GM18519 (cell line): ENCODE results near the gene KRTAP4-9.
"Not testable (repeated sequence)": the region's sequence is repeated elsewhere in the genome, so short reads cannot be mapped to it uniquely, and the experiment has no call there.

Experiments
- ATAC-seq: cut with Tn5 transposase; IDR thresholded peaks from one replicate; pipeline ENCODE4 v1.9.1; 2021; ENCODE audit warnings: mild to moderate bottlenecking, moderate library complexity; ENCODE audit not compliant: unreplicated experiment, low FRiP score

KRTAP4-9 gene

GRCh38 chr17:41088760-41089352 lies 16.3 kb upstream of the KRTAP4-9 start:
- not testable (repeated sequence) for ATAC-seq

- ATAC-seq: no peak
Measured at GRCh38 chr17:41096055-41096454, 9.1 kb upstream of the KRTAP4-9 start.

- no peak for ATAC-seq
Measured at GRCh38 chr17:41098042-41098441, 7.1 kb upstream of the KRTAP4-9 start, which contains the start of gene KRTAP4-8. Gene KRTAP4-8 (minus strand): TSS chr17:41098142. CDS start chr17:41098084, 58 bp downstream.

GRCh38 chr17:41098481-41098880 lies 6.7 kb upstream of the KRTAP4-9 start:
- ATAC-seq: no peak

GRCh38 chr17:41099682-41100480 lies 5.3 kb upstream of the KRTAP4-9 start:
- ATAC-seq: not testable (repeated sequence)

DNA sequence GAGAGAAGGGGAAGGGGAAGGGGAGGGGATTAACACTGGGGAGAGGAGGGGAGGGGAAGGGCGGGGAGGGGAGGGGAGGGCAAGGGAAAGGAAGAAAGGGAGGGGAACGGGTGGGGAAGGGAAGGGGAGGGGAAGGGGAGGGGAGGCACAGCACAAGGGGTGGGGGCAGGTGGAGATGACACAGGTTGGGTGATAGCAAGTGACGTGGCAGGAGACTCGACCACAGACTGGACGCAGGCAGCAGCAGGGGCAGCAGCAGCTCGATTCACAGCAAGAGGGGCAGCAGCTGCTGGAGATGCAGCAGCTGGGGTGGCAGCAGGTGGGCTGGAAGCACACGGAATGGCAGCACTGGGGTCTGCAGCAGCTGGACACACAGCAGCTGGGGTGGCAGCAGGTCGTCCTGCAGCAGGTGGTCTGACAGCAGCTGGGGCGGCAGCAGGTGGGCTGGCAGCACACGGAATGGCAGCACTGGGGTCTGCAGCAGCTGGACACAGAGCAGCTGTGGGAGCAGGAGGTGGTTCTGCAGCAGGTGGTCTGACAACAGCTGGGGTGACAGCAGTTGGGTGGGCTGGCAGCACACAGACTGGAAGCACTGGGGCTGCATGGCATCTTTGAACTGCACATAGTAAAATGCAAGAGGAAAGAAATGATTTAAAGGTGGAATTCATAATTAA lies 3.5 kb upstream of the KRTAP4-9 start, which contains the start of gene KRTAP4-16:
Gene KRTAP4-16, minus strand, starts transcription at position 624 of the 674 bp plus-strand sequence. Its CDS starts 0 bp downstream, at position 624.
- no peak for ATAC-seq

DNA sequence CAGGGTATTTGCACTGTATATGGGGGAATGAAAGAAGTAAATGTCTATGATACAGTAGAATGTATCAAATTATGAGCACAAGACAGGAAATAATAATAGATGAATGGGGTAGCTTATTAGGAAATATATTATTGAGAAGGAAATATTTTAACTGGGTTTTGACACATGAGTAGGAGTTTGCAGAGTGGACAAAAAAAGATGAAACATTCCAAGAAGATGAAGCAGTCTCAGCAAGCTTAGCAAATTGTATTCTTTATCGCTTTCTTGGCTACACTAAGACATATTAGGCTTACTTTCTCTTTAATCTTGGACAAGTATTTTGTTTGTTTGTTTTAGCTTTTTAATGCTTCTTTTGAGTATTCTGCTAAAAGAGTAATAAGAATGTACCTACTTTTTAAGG lies 1.3 kb upstream of the KRTAP4-9 start:
- ATAC-seq: no peak

DNA sequence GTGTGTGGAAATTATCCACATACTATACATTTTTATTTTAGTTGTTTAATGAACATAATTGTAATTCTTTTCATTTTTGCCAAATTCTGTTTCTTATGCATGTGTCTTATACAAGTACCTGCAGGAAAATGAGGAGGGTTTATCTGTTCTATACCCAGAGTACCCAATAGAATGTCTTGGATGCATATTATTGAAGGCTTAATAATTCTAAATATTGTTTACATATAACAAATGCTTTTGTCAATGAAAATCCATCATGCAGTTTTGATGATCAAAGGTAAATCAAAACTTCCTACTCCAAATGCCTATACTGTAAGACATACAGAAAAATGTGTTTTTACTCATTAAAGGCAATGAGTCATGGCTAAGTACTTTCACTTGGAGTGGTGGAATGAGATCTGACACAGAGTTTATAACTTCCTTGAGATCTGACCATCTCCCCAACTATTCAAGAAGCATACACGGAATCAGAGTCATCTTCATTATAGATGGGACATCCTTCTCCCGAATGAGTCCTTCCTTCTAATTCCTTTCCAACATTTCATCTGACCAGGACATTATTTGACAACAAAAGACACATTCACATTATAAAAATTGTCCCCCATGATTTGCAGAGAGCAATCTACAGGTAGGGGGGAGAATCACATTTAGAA lies 677 bp upstream of the KRTAP4-9 start:
- ATAC-seq: not testable (repeated sequence)

- no peak for ATAC-seq
Measured at GRCh38 chr17:41107941-41108450, 2.8 kb downstream of the KRTAP4-9 start.

DNA sequence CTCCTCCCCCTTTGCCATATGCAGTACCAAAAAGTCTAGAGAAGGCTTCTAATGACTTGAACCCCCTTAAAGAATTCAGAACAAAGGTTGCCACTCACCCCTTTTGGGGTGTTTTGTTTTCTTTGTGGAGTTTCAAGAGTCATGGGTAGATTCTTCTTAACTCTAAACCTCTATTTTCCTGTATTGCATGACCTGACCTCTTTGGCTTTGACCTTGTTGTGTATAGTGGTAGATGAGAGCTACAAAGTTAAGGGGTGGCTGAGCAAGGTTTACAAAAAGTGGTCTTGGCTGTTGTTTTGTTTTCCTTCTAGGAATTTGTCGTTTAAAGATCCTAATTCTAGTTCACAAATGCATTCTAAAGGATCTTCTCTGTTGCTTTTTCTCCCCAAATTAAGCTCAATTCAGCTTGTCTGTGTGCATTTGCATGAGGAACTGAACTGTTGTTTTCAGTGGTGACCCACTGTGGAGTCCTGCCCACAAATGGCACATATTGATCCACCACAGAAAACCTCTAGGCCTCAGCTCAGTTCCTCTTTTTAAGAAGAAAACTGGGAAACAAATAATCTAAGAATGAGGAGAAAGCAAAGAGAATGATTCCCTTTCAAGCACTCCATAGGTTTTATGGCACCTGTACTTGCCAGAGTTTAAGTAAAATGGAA lies 3.7 kb downstream of the KRTAP4-9 start:
- ATAC-seq: not testable (repeated sequence)

- ATAC-seq: no peak
Measured at GRCh38 chr17:41111151-41111885, 6.1 kb downstream of the KRTAP4-9 start.

DNA sequence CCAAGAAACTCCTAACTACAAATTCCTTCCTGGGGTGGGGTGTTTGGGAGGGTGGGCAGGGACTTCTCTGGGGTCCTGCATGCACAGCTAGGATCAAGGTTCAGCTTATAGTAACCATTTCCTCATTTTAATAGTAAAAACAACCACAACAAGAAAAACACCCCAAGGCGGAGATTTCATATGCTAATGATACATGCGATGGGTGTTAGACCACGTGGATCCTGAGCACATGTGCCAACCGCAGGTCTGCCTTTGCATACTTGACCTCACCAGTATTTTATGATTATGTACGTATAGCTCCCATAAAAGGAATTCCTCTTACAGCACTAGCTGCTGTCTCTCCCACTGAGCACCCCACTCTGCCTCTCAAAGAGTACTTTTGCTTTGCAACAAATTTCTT lies 11.1 kb downstream of the KRTAP4-9 start:
- no peak for ATAC-seq

DNA sequence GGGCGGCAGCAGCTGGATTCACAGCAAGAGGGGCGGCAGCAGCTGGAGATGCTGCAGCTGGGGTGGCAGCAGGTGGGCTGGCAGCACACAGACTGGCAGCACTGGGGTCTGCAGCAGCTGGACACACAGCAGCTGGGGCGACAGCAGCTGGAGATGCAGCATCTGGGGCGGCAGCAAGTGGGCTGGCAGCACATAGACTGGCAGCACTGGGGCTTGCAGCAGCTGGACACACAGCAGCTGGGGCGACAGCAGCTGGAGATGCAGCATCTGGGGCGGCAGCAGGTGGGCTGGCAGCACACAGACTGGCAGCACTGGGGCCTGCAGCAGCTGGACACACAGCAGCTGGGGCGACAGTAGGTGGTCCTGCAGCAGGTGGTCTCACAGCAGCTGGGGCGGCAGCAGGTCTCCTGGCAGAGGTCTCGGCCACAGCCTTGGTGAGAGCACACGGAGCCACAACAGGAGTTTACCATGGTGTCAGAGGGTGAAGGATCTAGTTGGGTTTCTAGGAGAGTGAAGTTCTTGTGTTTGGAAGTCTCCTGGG lies 12.7 kb downstream of the KRTAP4-9 start, which contains the start of gene KRTAP4-11:
Gene KRTAP4-11, minus strand, starts transcription at position 528 of the 541 bp plus-strand sequence. Its CDS starts 58 bp downstream, at position 470.
- not testable (repeated sequence) for ATAC-seq

DNA sequence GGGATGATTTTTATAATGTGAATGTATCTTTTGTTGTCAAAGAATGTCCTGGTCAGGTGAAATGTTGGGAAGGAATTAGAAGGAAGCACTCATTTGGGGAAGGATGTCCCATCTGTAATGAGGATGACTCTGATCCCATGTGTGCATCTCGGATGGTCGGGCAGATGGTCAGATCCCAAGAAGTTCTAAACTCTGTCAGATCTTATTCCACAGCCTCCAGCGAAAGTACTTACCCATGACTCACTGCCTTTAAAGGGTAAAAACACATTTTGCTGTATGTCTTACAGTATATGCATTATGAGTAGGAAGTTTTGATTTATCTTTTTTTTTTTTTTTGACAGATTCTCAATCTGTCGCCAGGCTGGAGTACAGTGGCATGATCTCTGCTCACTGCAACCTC lies 13.5 kb downstream of the KRTAP4-9 start:
- no peak for ATAC-seq

- not testable (repeated sequence) for ATAC-seq
Measured at GRCh38 chr17:41119696-41120690, 14.8 kb downstream of the KRTAP4-9 start.

DNA sequence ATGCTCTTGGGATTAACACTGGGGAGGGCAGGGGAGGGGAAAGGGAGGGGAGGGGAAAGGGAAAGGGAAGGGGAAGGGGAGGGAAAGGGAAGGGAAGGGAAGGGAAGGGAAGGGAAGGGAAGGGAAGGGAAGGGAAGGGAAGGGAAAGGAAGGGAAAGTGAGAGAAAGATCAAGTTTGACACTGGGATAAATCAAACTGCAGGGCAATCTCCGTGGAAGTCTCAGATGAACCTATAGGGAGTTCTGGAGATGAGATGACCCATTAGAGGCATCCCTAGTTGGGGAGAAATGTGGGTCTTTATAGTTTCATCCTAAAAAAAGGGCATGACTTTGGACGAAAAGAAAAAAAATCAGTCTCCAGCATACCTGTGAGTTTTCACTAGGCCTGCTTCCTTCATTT lies 16.6 kb downstream of the KRTAP4-9 start:
- no peak for ATAC-seq

DNA sequence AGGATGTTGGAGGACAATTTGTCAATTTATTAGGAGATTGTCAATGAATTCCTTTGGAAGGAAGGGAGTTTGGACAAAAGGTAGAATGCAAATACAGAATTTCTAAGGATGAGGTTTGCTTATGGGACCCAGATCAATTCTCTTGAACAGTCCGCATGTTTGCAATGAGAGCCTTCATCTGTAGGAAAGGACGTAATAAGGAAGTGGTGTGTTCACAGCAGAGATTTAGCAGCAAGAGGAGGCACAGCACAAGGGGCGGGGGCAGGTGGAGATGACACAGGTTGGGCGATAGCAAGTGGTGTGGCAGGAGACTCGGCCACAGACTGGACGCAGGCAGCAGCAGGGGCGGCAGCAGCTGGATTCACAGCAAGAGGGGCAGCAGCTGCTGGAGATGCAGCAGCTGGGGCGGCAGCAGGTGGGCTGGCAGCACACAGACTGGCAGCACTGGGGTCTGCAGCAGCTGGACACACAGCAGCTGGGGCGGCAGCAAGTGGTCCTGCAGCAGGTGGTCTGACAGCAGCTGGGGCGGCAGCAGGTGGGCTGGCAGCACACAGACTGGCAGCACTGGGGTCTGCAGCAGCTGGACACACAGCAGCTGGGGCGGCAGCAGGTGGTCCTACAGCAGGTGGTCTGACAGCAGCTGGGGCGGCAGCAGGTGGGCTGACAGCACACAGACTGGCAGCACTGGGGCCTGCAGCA lies 18.3 kb downstream of the KRTAP4-9 start:
- not testable (repeated sequence) for ATAC-seq
